Gastroesophageal sphincter (tissue), 4 donors: ENCODE measurements around the gene ENPP3. TPM values are rescaled to one million over a fixed set of nuclear protein-coding genes. Genes with fewer than 3 reads are reported as not detected.
A peak's percentile ranks its signal among the peaks of the same experiment; 100 is the strongest.

ENCODE experiments used
- ATAC-seq: fragments of 150-250 bp; one replicate; pipeline ENCODE4 v1.9.1; 2016; ENCODE audit warnings: mild to moderate bottlenecking, moderate library complexity
- H3K27ac ChIP-seq, 4 donors: fragments of 200-600 bp; sonication (generic) in 3 of 4; 1 replicate in 3 of 4; 2 replicates in 1 of 4; pipeline ENCODE4 v1.5.1; 2016 to 2019
- H3K27me3 ChIP-seq: fragments of 200-600 bp; sonication (generic); one replicate; pipeline ENCODE4 v1.5.1; 2019
- H3K36me3 ChIP-seq, 2 donors: fragments of 200-600 bp; sonication (generic); one replicate each; pipeline ENCODE4 v1.5.1; 2019; ENCODE audit warnings: control low read depth in 1 of 2
- H3K4me1 ChIP-seq, 3 donors: fragments of 200-600 bp; sonication (generic); 1 replicate in 2 of 3; 2 replicates in 1 of 3; pipeline ENCODE4 v1.5.1; 2016 to 2019; ENCODE audit warnings: control low read depth in 2 of 3
- H3K4me3 ChIP-seq, 2 donors: fragments of 200-600 bp; sonication (generic); one replicate each; pipeline ENCODE4 v1.5.1; 2019; ENCODE audit warnings: mild to moderate bottlenecking in 1 of 2, moderate library complexity in 1 of 2
- H3K9me3 ChIP-seq, 3 donors: fragments of 200-600 bp; sonication (generic); one replicate each; pipeline ENCODE4 v1.5.1; 2017 to 2019; ENCODE audit warnings: control low read depth in 2 of 3
- CTCF ChIP-seq, 4 experiments: fragments of 200-600 bp in 2 of 4; fragments of 450-650 bp in 2 of 4; sonication (generic) in 1 of 4; IDR thresholded peaks; one replicate each; pipeline ENCODE4 v1.5.1; 2017 to 2019; ENCODE audit warnings: antibody characterized with exemption in 4 of 4, mild to moderate bottlenecking in 2 of 4, moderate library complexity in 2 of 4
- EP300 ChIP-seq: sonication (generic); formaldehyde crosslinking; IDR thresholded peaks from one replicate; pipeline ENCODE4 v1.6.1; 2017; ENCODE audit warnings: antibody characterized with exemption, mild to moderate bottlenecking
- POLR2A ChIP-seq, 2 donors: fragments of 450-650 bp; IDR thresholded peaks; one replicate each; pipeline ENCODE4 v1.6.1; 2017; ENCODE audit warnings: antibody characterized with exemption in 2 of 2, mild to moderate bottlenecking in 2 of 2, moderate library complexity in 1 of 2
- POLR2AphosphoS5 ChIP-seq: sonication (generic); formaldehyde crosslinking; IDR thresholded peaks from one replicate; pipeline ENCODE4 v1.6.1; 2017; ENCODE audit warnings: antibody characterized with exemption
- WGBS, 2 donors: methylation state at CpG; one replicate each; pipeline ENCODE4 v1.1.5; 2018; ENCODE audit warnings: low coverage in 1 of 2; 5-methylcytosine and 5-hydroxymethylcytosine counted together
- total RNA-seq, 4 donors: library from RNA; depleted of rRNA; stranded (reverse); fragments of >200 nt; gene quantifications; one replicate each; pipeline ENCODE4 v1.1.0, GENCODE V29; 2016

Gene ENPP3
- total RNA-seq, 4 donors from 2014 or later: 0.35 to 1.5 (median 0.39) TPM; not detected in 1

GRCh38 chr6:131787079-131787478, 150.0 kb downstream of the ENPP3 start:
- Histone ChIP-seq H3K36me3 (no peaks in the 10 kb centered on the region), H3K27me3 (no peaks in the 10 kb centered on the region), H3K27ac (no peak overlapping the region), H3K9me3 (no peaks in the 10 kb centered on the region), H3K4me1 (peaks cover 0 to 14% (median 0%) of the 10 kb centered on the region in 3 donors), H3K4me3 (no peak overlapping the region)
- ATAC-seq: no peak
- no peak for TF ChIP-seq POLR2A (IDR thresholded peaks at IDR 0.05)
- TF ChIP-seq EP300: no peak
- TF ChIP-seq POLR2AphosphoS5: no peak
- no peak for TF ChIP-seq CTCF (IDR thresholded peaks at IDR 0.05)

GRCh38 chr6:131787766-131788712, 150.9 kb downstream of the ENPP3 start:
- H3K27me3 ChIP-seq: no peaks in the 10 kb centered on the region
- peak overlapping the region in 1 of 4 donors; percentile 11 for H3K27ac ChIP-seq
- H3K36me3 ChIP-seq: no peaks in the 10 kb centered on the region
- peaks cover 0 to 14% (median 0%) of the 10 kb centered on the region in 3 donors for H3K4me1 ChIP-seq
- WGBS, 2 donors: 22 to 51% methylated on average over 7 to 8 of the region's 8 CpGs
- no peak for TF ChIP-seq EP300
- TF ChIP-seq POLR2AphosphoS5: no peak
- TF ChIP-seq CTCF (IDR thresholded peaks at IDR 0.05): peak in 1 of 4 experiments; percentile 44
- TF ChIP-seq POLR2A (IDR thresholded peaks at IDR 0.05): no peak
- no peak overlapping the region for H3K4me3 ChIP-seq
- no peaks in the 10 kb centered on the region for H3K9me3 ChIP-seq
- ATAC-seq: peak; percentile 70

GRCh38 chr6:131789219-131789618, 152.1 kb downstream of the ENPP3 start:
- Histone ChIP-seq H3K4me1 (peaks cover 0 to 14% (median 0%) of the 10 kb centered on the region in 3 donors), H3K27ac (no peak overlapping the region), H3K36me3 (no peaks in the 10 kb centered on the region), H3K27me3 (no peaks in the 10 kb centered on the region), H3K9me3 (no peaks in the 10 kb centered on the region), H3K4me3 (no peak overlapping the region)
- TF ChIP-seq EP300: no peak
- TF ChIP-seq CTCF (IDR thresholded peaks at IDR 0.05): no peak
- no peak for TF ChIP-seq POLR2A (IDR thresholded peaks at IDR 0.05)
- TF ChIP-seq POLR2AphosphoS5: no peak
- WGBS, 2 donors: 38 to 56% methylated on average over 1 of the region's 1 CpG
- ATAC-seq: no peak

GRCh38 chr6:131791476-131791875, 154.4 kb downstream of the ENPP3 start:
- Histone ChIP-seq H3K4me1 (peaks cover 0 to 14% (median 0%) of the 10 kb centered on the region in 3 donors), H3K36me3 (no peaks in the 10 kb centered on the region), H3K4me3 (no peak overlapping the region), H3K27me3 (no peaks in the 10 kb centered on the region), H3K9me3 (no peaks in the 10 kb centered on the region), H3K27ac (no peak overlapping the region)
- 47 to 48% methylated on average over 5 of the region's 5 CpGs for WGBS, 2 donors
- no peak for ATAC-seq
- TF ChIP-seq CTCF (IDR thresholded peaks at IDR 0.05) (no peak), POLR2A (IDR thresholded peaks at IDR 0.05) (no peak), EP300 (no peak), POLR2AphosphoS5 (no peak)

GRCh38 chr6:131792091-131792496, 155.0 kb downstream of the ENPP3 start:
- Histone ChIP-seq H3K4me3 (no peak overlapping the region), H3K4me1 (peaks cover 0 to 14% (median 0%) of the 10 kb centered on the region in 3 donors), H3K9me3 (no peaks in the 10 kb centered on the region), H3K27ac (no peak overlapping the region), H3K27me3 (no peaks in the 10 kb centered on the region), H3K36me3 (no peaks in the 10 kb centered on the region)
- 91 to 95% methylated on average over 6 of the region's 6 CpGs for WGBS, 2 donors
- no peak for TF ChIP-seq POLR2A (IDR thresholded peaks at IDR 0.05)
- no peak for TF ChIP-seq CTCF (IDR thresholded peaks at IDR 0.05)
- no peak for TF ChIP-seq POLR2AphosphoS5
- no peak for TF ChIP-seq EP300
- ATAC-seq: no peak
